K562 (cell line): Measurements from ENCODE around the gene NECTIN1. TPM values are rescaled to one million over a fixed set of nuclear protein-coding genes. Genes with fewer than 3 reads are reported as not detected.

Experiments
- ATAC-seq: fragments of 200-7000 bp; cut with Tn5 transposase; 3 replicates; pipeline ENCODE4 v1.9.1; 2020; ENCODE audit warnings: moderate library complexity
- BruUV-seq: library from RNA; stranded (reverse); fragments of 400-500 nt; replicated peaks from 2 replicates; lab custom pipeline; 2021; lab: Mats Ljungman, UMichigan
- CTCF ChIA-PET: fragments of 300-600 bp; formaldehyde crosslinking; extraction: SDS; loops from one replicate; lab custom pipeline; 2021; ENCODE audit warnings: low intra/inter-chr PET ratio; lab: Yijun Ruan, JAX
- POLR2A ChIA-PET: fragments of 300-600, 350-650 bp; sonication (Branson Sonifier 250); formaldehyde crosslinking; extraction: SDS; loops from one replicate; lab custom pipeline; 2021; ENCODE audit warnings: antibody characterized with exemption, inconsistent platforms; lab: Yijun Ruan, JAX
- DNase-seq, 4 experiments: peaks; one replicate each; pipeline versions ENCODE4 v3.0.0 to v3.0.0-alpha.2; 2011 to 2018; ENCODE audit warnings: low spot score in 3 of 4, mixed read lengths in 3 of 4; ENCODE audit errors: extremely low read depth in 1 of 4
- FAIRE-seq: peaks from 2 replicates; lab custom pipeline; 2011; peaks lifted over from hg19 to GRCh38; lab: Jason Lieb, UNC
- H2AFZ ChIP-seq: 2 replicates; pipeline ENCODE4 v1.6.0; 2011; ENCODE audit warnings: low read depth, low read length, control low read depth, inconsistent platforms
- H3K27ac ChIP-seq: fragments of 200-600 bp; 3 replicates; pipeline ENCODE4 v1.8.0; 2011; ENCODE audit warnings: low read depth, mild to moderate bottlenecking, control low read depth, inconsistent platforms, low read length, moderate library complexity, mixed read lengths; ENCODE audit errors: extremely low read depth
- H3K27me3 ChIP-seq, 2 experiments: fragments of 300-600 bp in 1 of 2; 2 replicates in 1 of 2; 3 replicates in 1 of 2; pipeline versions ENCODE4 v1.6.0 to v1.8.0; 2011; ENCODE audit warnings: inconsistent platforms in 2 of 2, low read length in 2 of 2, mild to moderate bottlenecking in 1 of 2, mixed read lengths in 1 of 2, moderate library complexity in 1 of 2; ENCODE audit not compliant: control insufficient read depth in 2 of 2, insufficient read depth in 2 of 2
- H3K36me3 ChIP-seq: fragments of 300-600 bp; 3 replicates; pipeline ENCODE4 v1.8.0; 2011; ENCODE audit warnings: mild to moderate bottlenecking, low read length, inconsistent platforms; ENCODE audit not compliant: control insufficient read depth, insufficient read depth
- H3K4me1 ChIP-seq, 2 experiments: fragments of 200-600 bp in 1 of 2; replicated peaks in 1 of 2; 2 replicates in 1 of 2; 3 replicates in 1 of 2; pipeline versions ENCODE4 v1.5.1 to v1.8.0; 2011; ENCODE audit warnings: inconsistent platforms in 2 of 2, low read length in 2 of 2, mild to moderate bottlenecking in 1 of 2, mixed read lengths in 1 of 2, moderate library complexity in 1 of 2; ENCODE audit not compliant: control insufficient read depth in 2 of 2, insufficient read depth in 2 of 2
- H3K4me2 ChIP-seq: 2 replicates; pipeline ENCODE4 v1.6.1; 2011; ENCODE audit warnings: low read length, control low read depth, inconsistent platforms, mixed read lengths; ENCODE audit not compliant: insufficient read depth
- H3K4me3 ChIP-seq: fragments of 200-600 bp; sonication (generic), shearing (Covaris generic); 2 replicates; pipeline ENCODE4 v1.5.1; 2016; ENCODE audit warnings: control low read depth, inconsistent platforms
- H3K79me2 ChIP-seq: fragments of 200-600 bp; 3 replicates; pipeline ENCODE4 v1.8.0; 2011; ENCODE audit warnings: low read length, inconsistent platforms; ENCODE audit not compliant: control insufficient read depth, insufficient read depth
- H3K9ac ChIP-seq, 2 experiments: 2 replicates each; pipeline versions ENCODE4 v1.6.0 to v1.6.1; 2011; ENCODE audit warnings: low read depth in 2 of 2, low read length in 2 of 2, control low read depth in 1 of 2, inconsistent platforms in 1 of 2, mild to moderate bottlenecking in 1 of 2, mixed read lengths in 1 of 2; ENCODE audit not compliant: insufficient read depth in 1 of 2
- H3K9me1 ChIP-seq: one replicate; pipeline ENCODE4 v1.6.0; 2011; ENCODE audit warnings: inconsistent platforms, mild to moderate bottlenecking, low read length, moderate library complexity; ENCODE audit not compliant: control insufficient read depth, insufficient read depth
- H3K9me3 ChIP-seq: replicated peaks from 2 replicates; pipeline ENCODE4 v1.5.1; 2011; ENCODE audit warnings: low read depth, low read length, inconsistent platforms; ENCODE audit not compliant: control insufficient read depth, insufficient read depth
- H4K20me1 ChIP-seq: replicated peaks from 2 replicates; pipeline ENCODE4 v1.6.1; 2011; ENCODE audit warnings: low read length, inconsistent platforms, mixed read lengths; ENCODE audit not compliant: control insufficient read depth, insufficient read depth
- CBFB ChIP-seq: sonication (generic); formaldehyde crosslinking; IDR thresholded peaks from 2 replicates; pipeline ENCODE4 v1.4.0; 2020; ENCODE audit warnings: mild to moderate bottlenecking, missing genetic modification reagents
- HNRNPH1 ChIP-seq: fragments of 200-400 bp; formaldehyde crosslinking; optimal IDR thresholded peaks from 2 replicates; pipeline ENCODE3; 2017; ENCODE audit warnings: low read depth, mild to moderate bottlenecking, low read length, moderate library complexity
- MAZ ChIP-seq, 2 experiments: fragments of 450-650 bp in 1 of 2; sonication (generic) in 1 of 2; formaldehyde crosslinking; IDR thresholded peaks in 1 of 2; conservative IDR thresholded peaks in 1 of 2; 2 replicates each; pipeline versions ENCODE4 v1.4.0 to v1.5.0; 2020; ENCODE audit warnings: mild to moderate bottlenecking in 1 of 2, missing genetic modification reagents in 1 of 2
- SAFB ChIP-seq: fragments of 200-400 bp; formaldehyde crosslinking; IDR thresholded peaks from 2 replicates; pipeline ENCODE4 v1.6.1; 2017; ENCODE audit warnings: low read depth, low read length, borderline replicate concordance
- WGBS: fragments of 100-300 bp; shearing (Covaris generic); methylation state at CpG from one replicate; pipeline ENCODE4 v1.1.6; 2016; ENCODE audit warnings: low coverage, mixed read lengths; ENCODE audit not compliant: insufficient coverage; ENCODE audit errors: missing lambda C conversion rate; 5-methylcytosine and 5-hydroxymethylcytosine counted together
- in situ Hi-C: fragments of 300-500 bp; cut with MboI; formaldehyde crosslinking; loops from 4 replicates; pipeline ENCODE4 v1.15.0; 2018; ENCODE audit warnings: inconsistent platforms, mixed read lengths
- intact Hi-C: fragments of 100-400 bp; cut with micrococcal nuclease; formaldehyde crosslinking; loops from 2 replicates; pipeline ENCODE4 v1.14.2; 2022
- polyA plus RNA-seq, 8 experiments: library from polyadenylated mRNA; depleted of rRNA in 4 of 8; stranded (reverse) in 5 of 8; unstranded in 3 of 8; fragments of >200 nt; fragmentation: Nextera tagmentation in 2 of 8; fragmentation: Illumina TruSeq in 1 of 8; extraction: Ambion mirVana in 2 of 8; extraction: Trizol in 1 of 8; gene quantifications; 2 replicates each; pipeline versions ENCODE4 v1.2.1 to v1.2.3, GENCODE V29; 2011 to 2014; ENCODE audit warnings: inconsistent platforms in 1 of 8, missing spikeins in 1 of 8
- total RNA-seq, 7 experiments: library from RNA; depleted of rRNA in 6 of 7; stranded (reverse); fragments of >200 nt in 6 of 7; fragmentation: Illumina TruSeq in 2 of 7; extraction: Trizol in 2 of 7; gene quantifications; 2 replicates each; pipeline versions ENCODE4 v1.2.1 to v1.2.3, GENCODE V29; 2011 to 2021; ENCODE audit warnings: low replicate concordance in 1 of 7
- TF ChIP-seq, protein P1 (sequence below): fragments of 250-450 bp; sonication (Bioruptor Pico); IDR thresholded peaks from 2 replicates; pipeline ENCODE4 v1.8.0; 2021; ENCODE audit warnings: borderline replicate concordance, mild to moderate bottlenecking, moderate library complexity; ENCODE audit not compliant: poor library complexity, severe bottlenecking

The NECTIN1 gene
- total and polyA plus RNA-seq, 9 of the 15 experiments (the other 6 are each of a cell fraction or from before 2014, with no cell fraction given), result 0.09 to 0.53 (median 0.23) TPM; not detected in 2

DNA sequence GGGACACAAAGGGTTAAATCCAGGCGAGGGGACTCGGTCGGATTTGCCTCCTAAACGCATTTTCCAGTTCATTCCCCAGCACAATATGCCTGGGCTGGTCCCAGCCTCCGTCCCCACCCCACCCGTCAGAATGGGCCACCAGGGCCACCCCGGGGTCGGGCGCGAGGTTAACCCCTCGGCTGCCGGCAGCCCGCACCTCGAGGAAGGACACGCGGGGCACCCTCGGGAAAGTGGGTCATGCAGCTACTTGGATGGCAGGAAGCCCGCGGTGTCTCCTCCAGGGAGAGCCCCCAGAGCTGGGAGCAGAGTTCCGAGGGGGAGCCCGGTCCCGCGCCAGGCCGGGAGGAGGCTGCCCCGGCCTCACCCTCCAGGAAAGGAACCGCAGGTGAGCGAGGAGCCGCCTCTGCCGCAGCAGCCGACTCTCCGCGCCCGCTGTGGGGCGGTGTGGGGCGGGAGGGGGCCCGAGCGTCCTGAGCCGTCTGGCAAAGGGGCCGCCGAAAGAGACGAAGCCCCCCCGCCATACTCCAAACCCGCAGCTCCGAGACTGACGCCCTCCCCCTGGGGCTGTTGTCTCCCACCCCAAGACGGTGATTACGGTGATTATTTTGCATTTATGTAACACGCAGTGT, 1.4 kb downstream of the NECTIN1 start (continued):
- TF ChIP-seq, protein P1, sequence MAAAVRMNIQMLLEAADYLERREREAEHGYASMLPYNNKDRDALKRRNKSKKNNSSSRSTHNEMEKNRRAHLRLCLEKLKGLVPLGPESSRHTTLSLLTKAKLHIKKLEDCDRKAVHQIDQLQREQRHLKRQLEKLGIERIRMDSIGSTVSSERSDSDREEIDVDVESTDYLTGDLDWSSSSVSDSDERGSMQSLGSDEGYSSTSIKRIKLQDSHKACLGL (CRISPR knock-in tag), result no peak

GRCh38 chr11:119726585-119727522, 2.1 kb downstream of the NECTIN1 start:
- CTCF ChIA-PET, result no interaction called here
- POLR2A ChIA-PET, result no interaction called here

More at GRCh38 chr11:119726585-119727522, 2.1 kb downstream of the NECTIN1 start:
- peaks cover 24 to 66% of the 10 kb centered on the region in 2 experiments; a peak in 3 of 5 replicates for H3K27me3 ChIP-seq
- H2AFZ ChIP-seq, result no peak overlapping the region
- no peak overlapping the region for H3K4me2 ChIP-seq
- H3K4me1 ChIP-seq, result peaks cover 0 to 25% of the 10 kb centered on the region in 2 experiments; a peak in 2 of 5 replicates
- H3K9me1 ChIP-seq, result no peaks in the 10 kb centered on the region
- in situ Hi-C loops, result no loop called here
- no peak overlapping the region for H3K4me3 ChIP-seq
- H4K20me1 ChIP-seq, result no peaks in the 10 kb centered on the region
- WGBS, result 3% methylated on average over 18 of the region's 21 CpGs
- no peak overlapping the region for H3K27ac ChIP-seq
- H3K9ac ChIP-seq, result no peak overlapping the region
- FAIRE-seq (no peak), ATAC-seq (no peak), DNase-seq (no peak)
- no peaks in the 10 kb centered on the region for H3K79me2 ChIP-seq
- TF ChIP-seq MAZ (CRISPR knock-in tag; conservative IDR thresholded peaks at IDR 0.05 in 1 of 2, IDR thresholded peaks at IDR 0.05 in 1 of 2) (no peak), CBFB (CRISPR knock-in tag) (no peak), HNRNPH1 (no peak), SAFB (no peak)
- BruUV-seq, result no TSS peak
- H3K9me3 ChIP-seq, result no peaks in the 10 kb centered on the region
- intact Hi-C loops, result loop anchor here (5.0 kb wide), 1 partner anchor 380 kb away; no protein-coding TSS in a partner anchor
- H3K36me3 ChIP-seq, result no peaks in the 10 kb centered on the region
